Erythroblast (primary cell): Measurements from ENCODE around the gene MXI1.

ENCODE experiments used
- GATA1 ChIP-seq: IDR thresholded peaks from 2 replicates; pipeline ENCODE4 v1.6.1; 2011; ENCODE audit warnings: low read depth, mild to moderate bottlenecking, control low read depth, low read length, moderate library complexity
- POLR2A ChIP-seq: IDR thresholded peaks from 2 replicates; pipeline ENCODE4 v1.6.1; 2011; ENCODE audit warnings: mild to moderate bottlenecking, low read length

DNA sequence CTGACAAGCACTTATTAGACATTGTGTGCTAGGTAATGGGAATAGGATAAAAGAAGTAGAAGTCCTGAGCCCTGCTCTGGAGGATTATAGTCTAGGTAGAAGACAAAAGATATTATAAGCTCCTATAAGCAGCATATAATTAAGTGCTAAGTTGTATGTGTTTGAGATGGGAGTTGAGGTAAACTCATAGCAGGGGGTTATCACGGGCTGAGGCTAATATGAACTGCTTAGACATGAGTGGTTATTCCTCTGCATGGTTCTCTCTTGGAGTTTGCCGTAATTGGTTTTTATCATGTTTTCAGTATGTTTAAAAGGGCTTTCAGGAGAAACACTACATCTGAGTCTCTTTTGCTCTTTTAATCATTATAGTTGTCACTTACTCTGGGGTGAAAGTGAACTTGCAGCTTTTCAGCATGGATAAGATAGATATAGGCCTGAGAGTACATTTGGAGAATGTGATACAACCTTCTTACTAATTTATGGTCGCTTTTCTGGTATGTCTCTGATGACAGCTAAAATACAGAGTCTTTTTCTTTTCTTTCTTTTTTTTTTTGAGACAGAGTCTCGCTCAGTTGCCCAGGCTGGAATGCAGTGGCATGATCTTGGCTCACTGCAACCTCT is 58.3 kb downstream of the MXI1 start:
- TF ChIP-seq POLR2A (no peak), GATA1 (no peak)
